KG1 (cell line): Measurements from ENCODE around the gene HAND1.

Experiments
- DNase-seq: peaks from one replicate; lab custom pipeline; 2025; lab: John Stamatoyannopoulos, UW

HAND1 gene

GRCh38 chr5:154506049-154506715 lies 28.2 kb upstream of the HAND1 start:
- DNase-seq, result no peak

- DNase-seq, result no peak
Measured at GRCh38 chr5:154505567-154505966, 27.5 kb upstream of the HAND1 start.

- DNase-seq, result no peak
Measured at GRCh38 chr5:154503698-154504039, 25.6 kb upstream of the HAND1 start.

- DNase-seq, result no peak
Measured at GRCh38 chr5:154502180-154502579, 24.2 kb upstream of the HAND1 start.

GRCh38 chr5:154501566-154501965 lies 23.5 kb upstream of the HAND1 start:
- no peak for DNase-seq

- no peak for DNase-seq
Measured at GRCh38 chr5:154498994-154499393, 21.0 kb upstream of the HAND1 start.

GRCh38 chr5:154498591-154498990 lies 20.6 kb upstream of the HAND1 start:
- no peak for DNase-seq

GRCh38 chr5:154494036-154494435 lies 16.0 kb upstream of the HAND1 start:
- no peak for DNase-seq

GRCh38 chr5:154493274-154493673 lies 15.2 kb upstream of the HAND1 start:
- no peak for DNase-seq

- DNase-seq, result no peak
Measured at GRCh38 chr5:154491941-154492340, 13.9 kb upstream of the HAND1 start.

- no peak for DNase-seq
Measured at GRCh38 chr5:154487541-154487940, 9.5 kb upstream of the HAND1 start.

GRCh38 chr5:154486427-154486866 lies 8.4 kb upstream of the HAND1 start:
- DNase-seq, result no peak

- DNase-seq, result no peak
Measured at GRCh38 chr5:154485850-154486426, 7.9 kb upstream of the HAND1 start.

GRCh38 chr5:154485096-154485491 lies 7.1 kb upstream of the HAND1 start:
- no peak for DNase-seq

GRCh38 chr5:154484393-154485095 lies 6.5 kb upstream of the HAND1 start:
- no peak for DNase-seq

GRCh38 chr5:154483654-154484392 lies 5.8 kb upstream of the HAND1 start:
- no peak for DNase-seq

GRCh38 chr5:154482528-154483449 lies 4.8 kb upstream of the HAND1 start:
- DNase-seq, result no peak

GRCh38 chr5:154481584-154482381 lies 3.8 kb upstream of the HAND1 start:
- no peak for DNase-seq

- DNase-seq, result no peak
Measured at GRCh38 chr5:154480847-154481246, 2.8 kb upstream of the HAND1 start.

GRCh38 chr5:154479944-154480750 lies 2.1 kb upstream of the HAND1 start:
- no peak for DNase-seq
